Measurements from ENCODE around the gene B3GNT5.
A peak's percentile ranks its signal among the peaks of the same experiment; 100 is the strongest.

B3GNT5 gene

GRCh38 chr3:183295211-183295610 is 42.2 kb downstream of the B3GNT5 start:
- no peak for DNase-seq (ENCODE audit: low read depth)

- no peak for DNase-seq (ENCODE audit: low read depth)
Measured at GRCh38 chr3:183296944-183297343, 43.9 kb downstream of the B3GNT5 start.

GRCh38 chr3:183298701-183299153 is 45.7 kb downstream of the B3GNT5 start:
- DNase-seq (ENCODE audit: low read depth) = no peak

GRCh38 chr3:183299976-183300375 is 46.9 kb downstream of the B3GNT5 start:
- DNase-seq (ENCODE audit: low read depth) = no peak

GRCh38 chr3:183300996-183301562 is 48.0 kb downstream of the B3GNT5 start:
- DNase-seq (ENCODE audit: low read depth) = no peak

- no peak for DNase-seq (ENCODE audit: low read depth)
Measured at GRCh38 chr3:183301937-183302580, 49.0 kb downstream of the B3GNT5 start.

GRCh38 chr3:183303690-183304089 is 50.6 kb downstream of the B3GNT5 start:
- no peak for DNase-seq (ENCODE audit: low read depth)

GRCh38 chr3:183306798-183307671 is 54.0 kb downstream of the B3GNT5 start:
- peak; percentile 15 for DNase-seq (ENCODE audit: low read depth)

- no peak for DNase-seq (ENCODE audit: low read depth)
Measured at GRCh38 chr3:183307749-183308148, 54.7 kb downstream of the B3GNT5 start.

GRCh38 chr3:183308751-183309150 is 55.7 kb downstream of the B3GNT5 start:
- no peak for DNase-seq (ENCODE audit: low read depth)

- no peak for DNase-seq (ENCODE audit: low read depth)
Measured at GRCh38 chr3:183309276-183309675, 56.2 kb downstream of the B3GNT5 start.

- DNase-seq (ENCODE audit: low read depth) = no peak
Measured at GRCh38 chr3:183310936-183311335, 57.9 kb downstream of the B3GNT5 start.

GRCh38 chr3:183312433-183312832 is 59.4 kb downstream of the B3GNT5 start:
- no peak for DNase-seq (ENCODE audit: low read depth)

GRCh38 chr3:183313351-183313750 is 60.3 kb downstream of the B3GNT5 start:
- DNase-seq (ENCODE audit: low read depth) = no peak

- DNase-seq (ENCODE audit: low read depth) = no peak
Measured at GRCh38 chr3:183313764-183314163, 60.7 kb downstream of the B3GNT5 start.

GRCh38 chr3:183315739-183316138 is 62.7 kb downstream of the B3GNT5 start:
- no peak for DNase-seq (ENCODE audit: low read depth)

- no peak for DNase-seq (ENCODE audit: low read depth)
Measured at GRCh38 chr3:183317271-183317670, 64.2 kb downstream of the B3GNT5 start.

GRCh38 chr3:183317886-183318865 is 65.1 kb downstream of the B3GNT5 start:
- DNase-seq (ENCODE audit: low read depth) = no peak

- DNase-seq (ENCODE audit: low read depth) = no peak
Measured at GRCh38 chr3:183318877-183319276, 65.8 kb downstream of the B3GNT5 start.

GRCh38 chr3:183319371-183319770 is 66.3 kb downstream of the B3GNT5 start:
- DNase-seq (ENCODE audit: low read depth) = no peak

Measured in stimulated activated CD8-positive, alpha-beta memory T cell treated with anti-CD3 and anti-CD28 coated beads, Interleukin-12 subunit alpha, Interleukin-12 subunit beta, amount 100 ng/mL, for 4 hours (primary cell).